ENCODE results near the gene TMEM132C. TPM values are rescaled to one million over a fixed set of nuclear protein-coding genes. Genes with fewer than 3 reads are reported as not detected.

The TMEM132C gene
- total and polyA plus RNA-seq, 2 of the 4 experiments (the other 2 are of a cell fraction), result not detected

DNA sequence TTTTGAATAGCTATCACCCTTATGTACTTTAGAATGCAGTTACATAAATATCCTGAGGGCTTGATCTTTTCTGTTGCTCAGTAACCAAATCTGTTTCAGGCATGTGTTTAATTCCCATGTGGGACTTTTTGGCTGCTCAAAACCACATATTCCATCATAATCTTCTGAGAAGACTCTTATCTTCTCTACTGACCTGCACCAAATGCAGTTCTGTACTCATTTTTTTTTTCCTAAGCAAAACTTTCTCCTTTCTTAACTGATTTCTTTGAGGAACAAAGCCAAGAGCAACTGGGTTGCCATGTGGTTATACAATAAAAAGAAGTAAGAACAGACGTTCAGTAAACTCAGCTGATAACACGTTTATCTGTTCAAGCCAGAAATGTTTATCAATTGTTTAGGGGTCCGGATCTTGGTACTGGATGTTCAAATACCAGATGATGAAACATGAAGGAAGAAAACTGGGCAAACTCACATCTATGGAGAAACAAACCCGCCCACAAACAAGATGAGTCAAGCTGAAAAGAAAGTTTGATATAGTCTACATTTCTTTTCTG is 50.1 kb downstream of the TMEM132C start:
- TF ChIP-seq, protein P1, sequence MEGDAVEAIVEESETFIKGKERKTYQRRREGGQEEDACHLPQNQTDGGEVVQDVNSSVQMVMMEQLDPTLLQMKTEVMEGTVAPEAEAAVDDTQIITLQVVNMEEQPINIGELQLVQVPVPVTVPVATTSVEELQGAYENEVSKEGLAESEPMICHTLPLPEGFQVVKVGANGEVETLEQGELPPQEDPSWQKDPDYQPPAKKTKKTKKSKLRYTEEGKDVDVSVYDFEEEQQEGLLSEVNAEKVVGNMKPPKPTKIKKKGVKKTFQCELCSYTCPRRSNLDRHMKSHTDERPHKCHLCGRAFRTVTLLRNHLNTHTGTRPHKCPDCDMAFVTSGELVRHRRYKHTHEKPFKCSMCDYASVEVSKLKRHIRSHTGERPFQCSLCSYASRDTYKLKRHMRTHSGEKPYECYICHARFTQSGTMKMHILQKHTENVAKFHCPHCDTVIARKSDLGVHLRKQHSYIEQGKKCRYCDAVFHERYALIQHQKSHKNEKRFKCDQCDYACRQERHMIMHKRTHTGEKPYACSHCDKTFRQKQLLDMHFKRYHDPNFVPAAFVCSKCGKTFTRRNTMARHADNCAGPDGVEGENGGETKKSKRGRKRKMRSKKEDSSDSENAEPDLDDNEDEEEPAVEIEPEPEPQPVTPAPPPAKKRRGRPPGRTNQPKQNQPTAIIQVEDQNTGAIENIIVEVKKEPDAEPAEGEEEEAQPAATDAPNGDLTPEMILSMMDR (conservative IDR thresholded peaks at IDR 0.05; ENCODE audit: low read depth, low read length), result no peak
- TF ChIP-seq, protein P2, sequence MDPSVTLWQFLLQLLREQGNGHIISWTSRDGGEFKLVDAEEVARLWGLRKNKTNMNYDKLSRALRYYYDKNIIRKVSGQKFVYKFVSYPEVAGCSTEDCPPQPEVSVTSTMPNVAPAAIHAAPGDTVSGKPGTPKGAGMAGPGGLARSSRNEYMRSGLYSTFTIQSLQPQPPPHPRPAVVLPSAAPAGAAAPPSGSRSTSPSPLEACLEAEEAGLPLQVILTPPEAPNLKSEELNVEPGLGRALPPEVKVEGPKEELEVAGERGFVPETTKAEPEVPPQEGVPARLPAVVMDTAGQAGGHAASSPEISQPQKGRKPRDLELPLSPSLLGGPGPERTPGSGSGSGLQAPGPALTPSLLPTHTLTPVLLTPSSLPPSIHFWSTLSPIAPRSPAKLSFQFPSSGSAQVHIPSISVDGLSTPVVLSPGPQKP (IDR thresholded peaks at IDR 0.05; ENCODE audit: borderline replicate concordance, low read depth, low read length), result no peak
- no peak for TF ChIP-seq BHLHE40 (IDR thresholded peaks at IDR 0.05; ENCODE audit: low read depth, low read length)
- TF ChIP-seq, protein P3, sequence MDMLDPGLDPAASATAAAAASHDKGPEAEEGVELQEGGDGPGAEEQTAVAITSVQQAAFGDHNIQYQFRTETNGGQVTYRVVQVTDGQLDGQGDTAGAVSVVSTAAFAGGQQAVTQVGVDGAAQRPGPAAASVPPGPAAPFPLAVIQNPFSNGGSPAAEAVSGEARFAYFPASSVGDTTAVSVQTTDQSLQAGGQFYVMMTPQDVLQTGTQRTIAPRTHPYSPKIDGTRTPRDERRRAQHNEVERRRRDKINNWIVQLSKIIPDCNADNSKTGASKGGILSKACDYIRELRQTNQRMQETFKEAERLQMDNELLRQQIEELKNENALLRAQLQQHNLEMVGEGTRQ (IDR thresholded peaks at IDR 0.05; ENCODE audit: low read depth, low read length), result no peak
- TF ChIP-seq CHD1 (IDR thresholded peaks at IDR 0.05; ENCODE audit: low read depth, low read length), result no peak
- no peak for TF ChIP-seq SMC3 (IDR thresholded peaks at IDR 0.05; ENCODE audit: low read depth, low read length)
- no peak for TF ChIP-seq FOS (IDR thresholded peaks at IDR 0.05; ENCODE audit: low read depth, low read length)
- TF ChIP-seq MXI1 (IDR thresholded peaks at IDR 0.05; ENCODE audit: borderline replicate concordance, low read depth, low read length), result no peak
- no peak for TF ChIP-seq MAFK (IDR thresholded peaks at IDR 0.05; ENCODE audit: low read depth, low read length)
- no peak for TF ChIP-seq POLR2A (IDR thresholded peaks at IDR 0.05; ENCODE audit: low read depth, low read length)
- no peak for TF ChIP-seq RFX5 (IDR thresholded peaks at IDR 0.05; ENCODE audit: low read depth, low read length)
- TF ChIP-seq RCOR1 (IDR thresholded peaks at IDR 0.05; ENCODE audit: insufficient replicate concordance, low read length), result no peak
- TF ChIP-seq MAZ (IDR thresholded peaks at IDR 0.05; ENCODE audit: borderline replicate concordance, low read depth, low read length), result no peak
- no peak for TF ChIP-seq CEBPB (IDR thresholded peaks at IDR 0.05; ENCODE audit: low read depth, low read length)
- no peak for TF ChIP-seq RAD21 (IDR thresholded peaks at IDR 0.05; ENCODE audit: low read length)
- BruUV-seq (replicated peaks), result no TSS peak
- Histone ChIP-seq H3K56ac (ENCODE audit: extremely low read depth, insufficient read depth, low read length) (no peak overlapping the region), H3K27ac (ENCODE audit: insufficient read depth, low read length) (no peak overlapping the region), H2AFZ (replicated peaks; ENCODE audit: low read length, poor library complexity) (no peak overlapping the region), H3K23ac (ENCODE audit: low read depth, low read length) (no peak overlapping the region), H3K4ac (ENCODE audit: low read depth, low read length) (no peak overlapping the region), H3K9me3 (ENCODE audit: control insufficient read depth, insufficient read depth, low read length) (peaks cover 28% of the 10 kb centered on the region), H2AK9ac (replicated peaks; ENCODE audit: low read depth, low read length, poor library complexity) (no peak overlapping the region), H2BK15ac (ENCODE audit: low read depth, low read length) (no peak overlapping the region), H3K18ac (ENCODE audit: low read depth, low read length) (no peak overlapping the region), H4K91ac (ENCODE audit: insufficient read depth, low read depth, low read length) (no peak overlapping the region), H3K4me2 (ENCODE audit: low read depth, low read length) (no peak overlapping the region), H2BK120ac (ENCODE audit: low read depth, low read length) (no peak overlapping the region), H3K9me1 (ENCODE audit: insufficient read depth, low read length) (no peaks in the 10 kb centered on the region), H3K27me3 (ENCODE audit: control insufficient read depth, insufficient read depth, low read length) (no peaks in the 10 kb centered on the region), H3K4me1 (ENCODE audit: control insufficient read depth, insufficient read depth, low read length) (no peaks in the 10 kb centered on the region), H4K5ac (ENCODE audit: low read depth, low read length) (no peak overlapping the region), H4K20me1 (ENCODE audit: insufficient read depth, low read length) (no peaks in the 10 kb centered on the region), H2BK5ac (ENCODE audit: low read depth, low read length, poor library complexity, severe bottlenecking) (no peak overlapping the region), H3K36me3 (ENCODE audit: control insufficient read depth, insufficient read depth, low read length) (no peaks in the 10 kb centered on the region), H3K79me1 (ENCODE audit: low read depth in 1 of 2, low read length in 2 of 2) (no peaks in the 10 kb centered on the region), H3K14ac (replicated peaks; ENCODE audit: low read depth, low read length) (no peak overlapping the region), H2AK5ac (ENCODE audit: low read depth, low read length) (no peak overlapping the region), H4K8ac (ENCODE audit: low read depth in 2 of 2, low read length in 2 of 2) (no peak overlapping the region), H3K9ac (ENCODE audit: low read depth, low read length) (no peak overlapping the region), H2BK20ac (ENCODE audit: low read depth, low read length) (no peak overlapping the region), H3K4me3 (ENCODE audit: insufficient read depth, low read depth, low read length) (no peak overlapping the region)
- ATAC-seq (ENCODE audit: low read depth) (no peak), DNase-seq (no peak)
- dilution Hi-C loops (cut with HindIII; ENCODE audit: low sequenced_read_pairs, unreplicated experiment) (no loop called here), intact Hi-C loops (cut with micrococcal nuclease) (no loop called here), in situ Hi-C loops (cut with MboI; ENCODE audit: low sequenced_read_pairs) (no loop called here)
- CTCF ChIA-PET, result no interaction called here
- no CpG with 5 or more reads among the region's 4 CpGs for WGBS, 2 experiments (ENCODE audit: extremely low coverage in 2 of 2, insufficient read length in 1 of 2)
- POLR2A ChIA-PET (ENCODE audit: unreplicated experiment), result no interaction called here

Data from IMR-90 (cell line).